CD14-positive monocyte (primary cell): ENCODE data around the gene CANX. TPM values are rescaled to one million over a fixed set of nuclear protein-coding genes. Genes with fewer than 3 reads are reported as not detected.

Experiments used
- DNase-seq, 3 donors: peaks; one replicate each; pipeline ENCODE4 v3.0.0-alpha.2; 2011 to 2022
- H2AFZ ChIP-seq: 2 replicates; pipeline ENCODE4 v1.6.0; 2012; ENCODE audit warnings: mild to moderate bottlenecking, low read depth, low read length, inconsistent platforms; ENCODE audit not compliant: insufficient read depth, poor library complexity, severe bottlenecking
- H3K27ac ChIP-seq, 2 donors: 1 replicate in 1 of 2; 2 replicates in 1 of 2; pipeline ENCODE4 v1.5.1; 2012 to 2013; ENCODE audit warnings: low read length in 2 of 2, control low read depth in 1 of 2, inconsistent platforms in 1 of 2, low read depth in 1 of 2, mild to moderate bottlenecking in 1 of 2
- H3K27me3 ChIP-seq, 2 donors: one replicate each; pipeline versions ENCODE4 v1.6.0 to v1.6.1; 2011 to 2013; ENCODE audit warnings: low read length in 2 of 2; ENCODE audit not compliant: control insufficient read depth in 2 of 2, insufficient read depth in 2 of 2
- H3K36me3 ChIP-seq, 2 donors: replicated peaks in 1 of 2; 1 replicate in 1 of 2; 2 replicates in 1 of 2; pipeline versions ENCODE4 v1.5.1 to v1.6.1; 2012 to 2013; ENCODE audit warnings: low read length in 2 of 2, control low read depth in 1 of 2, inconsistent platforms in 1 of 2, mild to moderate bottlenecking in 1 of 2; ENCODE audit not compliant: insufficient read depth in 2 of 2, control insufficient read depth in 1 of 2
- H3K4me1 ChIP-seq, 2 donors: 1 replicate in 1 of 2; 2 replicates in 1 of 2; pipeline versions ENCODE4 v1.5.1 to v1.6.1; 2012 to 2013; ENCODE audit warnings: low read length in 2 of 2, control low read depth in 1 of 2, inconsistent platforms in 1 of 2, mild to moderate bottlenecking in 1 of 2, moderate library complexity in 1 of 2; ENCODE audit not compliant: insufficient read depth in 2 of 2, control insufficient read depth in 1 of 2
- H3K4me2 ChIP-seq: replicated peaks from 2 replicates; pipeline ENCODE3; 2012; ENCODE audit warnings: low read length, moderate library complexity, mild to moderate bottlenecking; ENCODE audit not compliant: poor library complexity, severe bottlenecking; ENCODE audit errors: extremely low read depth
- H3K4me3 ChIP-seq, 3 experiments: fragments of 200-600 bp in 1 of 3; sonication (generic) in 1 of 3; replicated peaks in 1 of 3; 1 replicate in 2 of 3; 2 replicates in 1 of 3; pipeline ENCODE4 v1.5.1; 2011 to 2013; ENCODE audit warnings: low read length in 3 of 3, mild to moderate bottlenecking in 3 of 3, control low read depth in 2 of 3, low read depth in 2 of 3, inconsistent platforms in 1 of 3, moderate library complexity in 1 of 3
- H3K79me2 ChIP-seq: 2 replicates; pipeline ENCODE4 v1.6.0; 2012; ENCODE audit warnings: mild to moderate bottlenecking, control low read depth, inconsistent platforms, low read length, moderate library complexity; ENCODE audit not compliant: insufficient read depth
- H3K9ac ChIP-seq: 2 replicates; pipeline ENCODE4 v1.6.0; 2017; ENCODE audit warnings: low read length, mild to moderate bottlenecking; ENCODE audit not compliant: insufficient read depth, poor library complexity, severe bottlenecking
- H3K9me3 ChIP-seq, 2 donors: replicated peaks in 1 of 2; 1 replicate in 1 of 2; 2 replicates in 1 of 2; pipeline versions ENCODE4 v1.5.1 to v1.6.1; 2012 to 2013; ENCODE audit warnings: low read length in 2 of 2, control low read depth in 1 of 2; ENCODE audit not compliant: control insufficient read depth in 1 of 2, insufficient read depth in 1 of 2
- H4K20me1 ChIP-seq: 2 replicates; pipeline ENCODE4 v1.6.0; 2012; ENCODE audit warnings: mild to moderate bottlenecking, low read length, control low read depth, moderate library complexity; ENCODE audit not compliant: insufficient read depth
- H3K27ac Mint-ChIP-seq, 7 donors: one replicate each; pipeline ENCODE4 v1.8.0; 2020; ENCODE audit warnings: mild to moderate bottlenecking in 7 of 7, mixed read lengths in 7 of 7, moderate library complexity in 6 of 7, inconsistent platforms in 2 of 7
- H3K27me3 Mint-ChIP-seq, 3 donors: one replicate each; pipeline ENCODE4 v1.8.0; 2021 to 2022; ENCODE audit warnings: low read depth in 3 of 3, mild to moderate bottlenecking in 3 of 3, mixed read lengths in 3 of 3, moderate library complexity in 3 of 3, inconsistent platforms in 1 of 3
- H3K36me3 Mint-ChIP-seq, 2 donors: one replicate each; pipeline ENCODE4 v1.8.0; 2020; ENCODE audit warnings: mixed read lengths in 2 of 2, inconsistent platforms in 1 of 2, mild to moderate bottlenecking in 1 of 2
- H3K4me1 Mint-ChIP-seq: one replicate; pipeline ENCODE4 v1.8.0; 2020; ENCODE audit warnings: mild to moderate bottlenecking, mixed read lengths
- H3K4me3 Mint-ChIP-seq, 2 donors: one replicate each; pipeline ENCODE4 v1.8.0; 2020; ENCODE audit warnings: mild to moderate bottlenecking in 2 of 2, mixed read lengths in 2 of 2, moderate library complexity in 1 of 2
- H3K9me3 Mint-ChIP-seq, 7 donors: one replicate each; pipeline ENCODE4 v1.8.0; 2020 to 2022; ENCODE audit warnings: mixed read lengths in 7 of 7, mild to moderate bottlenecking in 6 of 7, moderate library complexity in 6 of 7, inconsistent platforms in 2 of 7
- CTCF ChIP-seq: fragments of 200-600 bp; IDR thresholded peaks from one replicate; pipeline ENCODE4 v1.8.0; 2022; ENCODE audit warnings: antibody characterized with exemption, mild to moderate bottlenecking
- WGBS: methylation state at CpG from one replicate; pipeline ENCODE4 v1.1.5; 2013; ENCODE audit warnings: missing lambda C conversion rate; ENCODE audit not compliant: insufficient coverage; 5-methylcytosine and 5-hydroxymethylcytosine counted together
- intact Hi-C, 2 donors: fragments of 100-400 bp; cut with micrococcal nuclease; formaldehyde crosslinking; loops; one replicate each; pipeline versions ENCODE4 v1.15.0 to v1.15.1; 2023
- polyA plus RNA-seq, 3 donors: library from polyadenylated mRNA; depleted of rRNA in 1 of 3; unstranded in 2 of 3; stranded (reverse) in 1 of 3; fragments of 300-500 nt in 2 of 3; fragments of >200 nt in 1 of 3; fragmentation: Illumina TruSeq in 2 of 3; gene quantifications; 1 replicate in 2 of 3; 2 replicates in 1 of 3; pipeline ENCODE4 v1.2.3, GENCODE V29; 2012 to 2021

Gene CANX
- polyA plus RNA-seq, 3 donors, result 78.1 to 368 (median 259) TPM

- Mint-ChIP-seq H3K4me1 (peaks cover 34% of the 10 kb centered on the region), H3K4me3 (peak overlapping the region; percentile 94 to 95), H3K36me3 (peaks cover 3 to 4% of the 10 kb centered on the region in 2 donors), H3K9me3 (peaks cover 0 to 5% (median 0%) of the 10 kb centered on the region in 7 donors), H3K27me3 (peaks cover 1 to 8% (median 3%) of the 10 kb centered on the region in 3 donors), H3K27ac (peak overlapping the region; percentile 85 to 97 (median 93))
- Histone ChIP-seq H3K9me3 (no peaks in the 10 kb centered on the region), H3K27me3 (no peaks in the 10 kb centered on the region), H4K20me1 (no peaks in the 10 kb centered on the region), H3K9ac (peak overlapping the region; percentile 88), H3K4me3 (peak overlapping the region; percentile 60 to 96 (median 76)), H3K4me1 (peaks cover 30 to 32% of the 10 kb centered on the region in 2 donors), H3K79me2 (peaks cover 17% of the 10 kb centered on the region), H3K4me2 (peak overlapping the region; percentile 100), H3K36me3 (no peaks in the 10 kb centered on the region), H2AFZ (peak overlapping the region; percentile 100), H3K27ac (peak overlapping the region; percentile 60 to 93)
- TF ChIP-seq CTCF, result no peak
- WGBS, result 1% methylated on average over 77 of the region's 78 CpGs
- peak; percentile 95 to 98 (median 97) for DNase-seq
- intact Hi-C loops, result loop anchor here in 1 of 2 donors (2.0 kb wide), 1 partner anchor 20 kb away; the partner anchor contains the start of gene CANX
Measured at GRCh38 chr5:179678223-179679013, 20.3 kb upstream of the CANX start.

DNA sequence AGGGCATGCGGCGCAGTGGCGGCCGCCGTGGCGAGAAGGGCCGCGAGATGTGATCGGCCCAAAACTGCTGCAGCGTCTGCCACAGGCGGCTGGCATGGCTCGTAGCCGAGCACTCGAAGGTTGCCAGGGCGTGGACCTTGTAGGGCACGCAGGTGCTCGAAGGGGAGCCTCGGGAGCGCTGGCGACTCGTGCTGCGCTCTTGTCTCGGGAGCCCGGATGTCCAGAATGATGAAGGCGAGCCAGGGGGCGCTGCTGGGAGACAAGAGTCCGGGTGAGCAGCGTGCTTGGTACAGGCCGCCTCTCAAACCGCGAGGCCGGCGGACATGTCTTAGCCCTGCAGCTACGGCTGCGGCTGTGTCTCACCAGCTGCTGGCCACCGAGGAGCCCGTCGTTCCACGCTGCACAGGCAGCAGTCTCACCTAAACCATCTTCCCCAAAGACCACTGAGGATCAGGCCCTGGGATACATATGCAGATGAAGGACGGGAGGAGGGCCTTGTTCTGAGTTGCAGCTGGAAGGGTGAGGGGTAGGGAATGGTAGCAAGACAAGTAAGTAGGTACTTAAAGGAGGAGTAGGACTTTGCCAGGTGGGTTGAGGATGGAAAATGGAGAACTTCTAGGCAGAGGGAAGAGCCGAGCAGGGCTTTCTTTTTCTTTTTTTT, 19.6 kb upstream of the CANX start:
- Mint-ChIP-seq H3K36me3 (peaks cover 3 to 4% of the 10 kb centered on the region in 2 donors), H3K9me3 (peaks cover 0 to 5% (median 0%) of the 10 kb centered on the region in 7 donors), H3K27me3 (peaks cover 1 to 8% (median 3%) of the 10 kb centered on the region in 3 donors), H3K27ac (peak overlapping the region in 4 of 7 donors; percentile 10 to 95 (median 82)), H3K4me3 (peak overlapping the region; percentile 94 to 95), H3K4me1 (peaks cover 34% of the 10 kb centered on the region)
- no peaks in the 10 kb centered on the region for H3K9me3 ChIP-seq
- H3K27ac ChIP-seq, result peak overlapping the region in 1 of 2 donors; percentile 93
- DNase-seq, result peak; percentile 59 to 80 (median 64)
- intact Hi-C loops, result loop anchor here in 1 of 2 donors (2.0 kb wide), 1 partner anchor 20 kb away; the partner anchor contains the start of gene CANX
- peak overlapping the region; percentile 100 for H2AFZ ChIP-seq
- 23% methylated on average over 34 of the region's 41 CpGs for WGBS
- TF ChIP-seq CTCF, result peak; percentile 61
- peaks cover 30 to 32% of the 10 kb centered on the region in 2 donors for H3K4me1 ChIP-seq
- H4K20me1 ChIP-seq, result no peaks in the 10 kb centered on the region
- H3K4me3 ChIP-seq, result peak overlapping the region; percentile 60 to 96 (median 76)
- H3K27me3 ChIP-seq, result no peaks in the 10 kb centered on the region
- H3K36me3 ChIP-seq, result no peaks in the 10 kb centered on the region
- H3K9ac ChIP-seq, result peak overlapping the region; percentile 88
- peaks cover 17% of the 10 kb centered on the region for H3K79me2 ChIP-seq
- H3K4me2 ChIP-seq, result peak overlapping the region; percentile 100
